ENCODE measurements around the gene SLC8B1. TPM values are rescaled to one million over a fixed set of nuclear protein-coding genes. Genes with fewer than 3 reads are reported as not detected.

SLC8B1 gene
- total RNA-seq, 3 donors from 2014 or later = 40.8 to 65.3 (median 47.2) TPM

DNA sequence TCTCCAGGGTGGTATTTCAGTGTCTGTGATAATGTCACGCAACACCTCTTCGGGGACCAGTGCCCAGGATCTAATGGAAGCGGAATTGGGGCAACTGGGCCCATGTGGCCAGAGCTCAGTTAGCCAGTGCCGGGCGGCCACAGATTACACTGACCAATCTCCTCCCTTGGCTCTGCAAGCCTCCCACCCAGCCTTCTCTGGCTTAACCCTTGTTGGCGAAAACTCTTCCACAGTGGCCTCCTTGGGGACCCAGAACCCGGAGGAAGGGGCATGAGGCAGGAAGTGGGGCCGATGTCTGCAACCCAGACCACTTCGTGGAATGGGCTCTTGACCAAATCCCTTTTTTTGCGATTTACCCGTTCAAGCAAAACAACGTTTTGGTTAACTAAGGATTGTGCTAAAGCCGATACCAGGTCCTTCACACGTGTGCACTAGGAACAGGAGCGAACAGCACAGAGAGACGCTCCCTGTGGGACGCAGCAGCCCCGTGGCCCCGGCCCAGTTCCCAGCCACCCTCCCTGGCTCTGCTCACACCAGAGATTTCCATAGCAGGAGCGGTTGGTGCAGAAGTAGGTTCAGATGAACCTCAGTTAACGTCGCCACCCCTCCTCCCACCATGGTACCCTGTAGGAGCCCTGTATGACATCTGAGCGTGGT is 38.2 kb downstream of the SLC8B1 start:
- intact Hi-C loops (cut with DNase I, micrococcal nuclease) = no loop called here
- ATAC-seq (no peak), DNase-seq (no peak)
- Histone ChIP-seq H3K36me3 (ENCODE audit: low read depth) (peaks cover 10% of the 10 kb centered on the region), H3K4me1 (ENCODE audit: low read depth) (peaks cover 9% of the 10 kb centered on the region), H3K9me3 (no peaks in the 10 kb centered on the region), H3K4me3 (no peak overlapping the region)
- TF ChIP-seq CTCF (IDR thresholded peaks at IDR 0.05) = no peak

DNA sequence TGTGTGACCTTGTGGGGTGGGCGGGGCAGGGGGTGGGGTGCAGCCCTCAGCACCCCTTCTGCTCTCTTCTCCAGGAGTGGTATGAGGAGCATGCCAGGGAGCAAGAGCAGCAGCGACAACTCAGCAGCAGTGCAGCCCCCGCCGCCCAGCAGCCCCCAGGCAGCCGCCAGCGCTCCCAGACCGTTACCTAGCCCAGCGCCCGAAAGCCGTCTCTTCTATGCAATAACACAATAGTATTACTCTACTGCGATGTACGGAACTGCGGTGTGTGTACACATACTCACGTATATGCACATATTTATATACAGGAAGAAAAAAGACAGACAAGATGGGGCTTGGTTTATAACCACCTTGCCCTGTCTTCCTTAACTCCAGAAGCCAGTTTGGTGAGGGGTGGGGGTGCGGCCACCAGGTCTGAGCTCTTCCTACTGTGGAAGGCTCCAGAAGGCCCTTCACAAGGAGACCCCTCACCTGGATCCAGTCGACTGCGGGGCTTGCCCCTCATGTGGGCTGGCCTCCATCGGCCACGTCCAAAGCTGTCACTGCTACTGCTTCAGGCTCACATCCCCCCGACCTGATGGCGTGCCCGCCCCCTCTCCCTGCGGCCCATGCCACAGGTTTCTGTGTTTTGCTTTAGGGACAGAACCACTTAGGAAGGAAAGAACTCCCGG is 38.9 kb downstream of the SLC8B1 start:
- intact Hi-C loops (cut with DNase I, micrococcal nuclease) = no loop called here
- H3K36me3 ChIP-seq (ENCODE audit: low read depth) = peaks cover 13% of the 10 kb centered on the region
- no peak for ATAC-seq

GRCh38 chr12:113293100-113293499 is 41.8 kb downstream of the SLC8B1 start:
- no peak overlapping the region for H3K4me3 ChIP-seq
- H3K36me3 ChIP-seq (ENCODE audit: low read depth) = peaks cover 13% of the 10 kb centered on the region
- no peaks in the 10 kb centered on the region for H3K9me3 ChIP-seq
- no peaks in the 10 kb centered on the region for H3K4me1 ChIP-seq (ENCODE audit: low read depth)
- ATAC-seq (no peak), DNase-seq (no peak)
- intact Hi-C loops (cut with DNase I, micrococcal nuclease) = no loop called here
- TF ChIP-seq CTCF (IDR thresholded peaks at IDR 0.05) = no peak

More for the DNA sequence above, 38.9 kb downstream of the SLC8B1 start:
- H3K4me1 ChIP-seq (ENCODE audit: low read depth) = peaks cover 9% of the 10 kb centered on the region
- H3K9me3 ChIP-seq = no peaks in the 10 kb centered on the region
- TF ChIP-seq CTCF (IDR thresholded peaks at IDR 0.05) = no peak
- DNase-seq = no peak
- no peak overlapping the region for H3K4me3 ChIP-seq

- no peak for TF ChIP-seq CTCF (IDR thresholded peaks at IDR 0.05)
- peaks cover 13% of the 10 kb centered on the region for H3K36me3 ChIP-seq (ENCODE audit: low read depth)
- no peaks in the 10 kb centered on the region for H3K9me3 ChIP-seq
- no peak overlapping the region for H3K4me3 ChIP-seq
- ATAC-seq (no peak), DNase-seq (no peak)
- intact Hi-C loops (cut with DNase I, micrococcal nuclease) = no loop called here
- no peaks in the 10 kb centered on the region for H3K4me1 ChIP-seq (ENCODE audit: low read depth)
Observed at GRCh38 chr12:113292547-113292946, 42.4 kb downstream of the SLC8B1 start.

GRCh38 chr12:113292091-113292490 is 42.8 kb downstream of the SLC8B1 start:
- DNase-seq (no peak), ATAC-seq (no peak)
- TF ChIP-seq CTCF (IDR thresholded peaks at IDR 0.05) = no peak
- Histone ChIP-seq H3K4me3 (no peak overlapping the region), H3K4me1 (ENCODE audit: low read depth) (no peaks in the 10 kb centered on the region), H3K36me3 (ENCODE audit: low read depth) (peaks cover 13% of the 10 kb centered on the region), H3K9me3 (no peaks in the 10 kb centered on the region)
- intact Hi-C loops (cut with DNase I, micrococcal nuclease) = no loop called here
